HCT116 (cell line): ENCODE data around the gene WNK2. TPM values are rescaled to one million over a fixed set of nuclear protein-coding genes. Genes with fewer than 3 reads are reported as not detected.

Experiments
- ATAC-seq: fragments of 200-7000 bp; cut with Tn5 transposase; 2 replicates; pipeline ENCODE4 v1.9.1; 2020; ENCODE audit warnings: mild to moderate bottlenecking, moderate library complexity
- BruUV-seq: library from RNA; stranded (reverse); fragments of 400-500 nt; replicated peaks from 2 replicates; lab custom pipeline; 2021; lab: Mats Ljungman, UMichigan
- CTCF ChIA-PET: fragments of 300-600 bp; sonication (Branson Sonifier 250); formaldehyde crosslinking; loops from one replicate; lab custom pipeline; 2021; ENCODE audit warnings: antibody characterized with exemption; lab: Charles Lee
- POLR2A ChIA-PET: fragments of 300-600, 350-600 bp; sonication (Branson Sonifier 250); formaldehyde crosslinking; loops from one replicate; lab custom pipeline; 2021; ENCODE audit warnings: antibody characterized with exemption; lab: Charles Lee
- RAD21 ChIA-PET, 2 experiments: fragments of 300-600 bp; sonication (Branson Sonifier 250); formaldehyde crosslinking; loops; one replicate each; lab custom pipeline; 2023; ENCODE audit warnings: low total read pairs in 2 of 2; ENCODE audit not compliant: uncharacterized antibody in 2 of 2, unreplicated experiment in 2 of 2, low non-redundant PET in 1 of 2; lab: Charles Lee
- DNase-seq: peaks from one replicate; pipeline ENCODE4 v3.0.0-alpha.2; 2010; ENCODE audit warnings: low read depth, low spot score
- H2AFZ ChIP-seq: fragments of 200-600 bp; shearing (Covaris generic), sonication (generic); 2 replicates; pipeline ENCODE4 v1.6.1; 2017; ENCODE audit warnings: low read depth, mixed run types, mixed read lengths, antibody characterized with exemption, low read length; ENCODE audit not compliant: poor library complexity, severe bottlenecking
- H3K27ac ChIP-seq: 2 replicates; pipeline ENCODE4 v1.5.1; 2012; ENCODE audit warnings: low read depth, low read length
- H3K27me3 ChIP-seq: fragments of 200-600 bp; sonication (generic); 2 replicates; pipeline ENCODE4 v1.6.1; 2016; ENCODE audit warnings: mixed run types, low read length, mixed read lengths; ENCODE audit not compliant: insufficient read depth
- H3K36me3 ChIP-seq, 2 experiments: fragments of 200-500 bp in 1 of 2; fragments of 200-600 bp in 1 of 2; sonication (Bioruptor generic) in 1 of 2; sonication (generic) in 1 of 2; 2 replicates each; pipeline versions ENCODE4 v1.5.1 to v1.6.1; 2014 to 2016; ENCODE audit warnings: low read length in 2 of 2, inconsistent platforms in 1 of 2, mixed read lengths in 1 of 2, mixed run types in 1 of 2; ENCODE audit not compliant: insufficient read depth in 2 of 2, control insufficient read depth in 1 of 2
- H3K4me1 ChIP-seq, 2 experiments: fragments of 200-600 bp in 1 of 2; sonication (generic) in 1 of 2; 2 replicates each; pipeline versions ENCODE4 v1.5.1 to v1.6.1; 2012 to 2017; ENCODE audit warnings: low read length in 2 of 2, inconsistent platforms in 1 of 2, mild to moderate bottlenecking in 1 of 2, mixed read lengths in 1 of 2, mixed run types in 1 of 2, moderate library complexity in 1 of 2; ENCODE audit not compliant: insufficient read depth in 2 of 2, control insufficient read depth in 1 of 2
- H3K4me2 ChIP-seq: fragments of 200-600 bp; sonication (generic); 2 replicates; pipeline ENCODE4 v1.6.1; 2017; ENCODE audit warnings: mixed run types, low read length, mixed read lengths
- H3K4me3 ChIP-seq, 2 experiments: fragments of 200-600 bp in 1 of 2; sonication (generic) in 1 of 2; replicated peaks in 1 of 2; 2 replicates each; pipeline ENCODE4 v1.5.1; 2011 to 2016; ENCODE audit warnings: low read length in 2 of 2, control low read depth in 1 of 2, low read depth in 1 of 2, mild to moderate bottlenecking in 1 of 2, mixed read lengths in 1 of 2, mixed run types in 1 of 2
- H3K79me2 ChIP-seq: fragments of 200-600 bp; sonication (generic); 2 replicates; pipeline ENCODE4 v1.6.1; 2017; ENCODE audit warnings: mild to moderate bottlenecking, mixed run types, low read length, moderate library complexity, mixed read lengths; ENCODE audit not compliant: insufficient read depth
- H3K9ac ChIP-seq: fragments of 200-600 bp; sonication (generic); 2 replicates; pipeline ENCODE4 v1.6.1; 2016; ENCODE audit warnings: low read length, mixed read lengths
- H3K9me2 ChIP-seq: fragments of 200-600 bp; sonication (generic), shearing (Covaris generic); 2 replicates; pipeline ENCODE4 v1.6.1; 2017; ENCODE audit warnings: mixed run types, mild to moderate bottlenecking, moderate library complexity; ENCODE audit not compliant: insufficient read depth
- H3K9me3 ChIP-seq, 2 experiments: fragments of 200-500 bp in 1 of 2; fragments of 200-600 bp in 1 of 2; sonication (Bioruptor generic) in 1 of 2; sonication (generic) in 1 of 2; 2 replicates each; pipeline ENCODE4 v1.6.1; 2014 to 2017; ENCODE audit warnings: low read length in 2 of 2, mixed read lengths in 2 of 2, inconsistent platforms in 1 of 2, low read depth in 1 of 2, mild to moderate bottlenecking in 1 of 2, mixed run types in 1 of 2, moderate library complexity in 1 of 2; ENCODE audit not compliant: control insufficient read depth in 1 of 2, insufficient read depth in 1 of 2
- H4K20me1 ChIP-seq: fragments of 200-600 bp; sonication (generic), shearing (Covaris generic); 2 replicates; pipeline ENCODE4 v1.6.1; 2017; ENCODE audit warnings: mixed run types, mild to moderate bottlenecking, moderate library complexity; ENCODE audit not compliant: insufficient read depth
- CBX3 ChIP-seq: IDR thresholded peaks from 2 replicates; pipeline ENCODE4 v1.6.1; 2012; ENCODE audit warnings: low read depth
- EGR1 ChIP-seq: IDR thresholded peaks from 2 replicates; pipeline ENCODE4 v1.6.1; 2012; ENCODE audit warnings: low read depth
- ELF1 ChIP-seq: IDR thresholded peaks from 2 replicates; pipeline ENCODE4 v1.6.1; 2012; ENCODE audit warnings: low read depth, borderline replicate concordance
- EZH2phosphoT487 ChIP-seq: fragments of 200-600 bp; IDR thresholded peaks from 2 replicates; pipeline ENCODE4 v1.6.1; 2018; ENCODE audit warnings: antibody characterized with exemption, borderline replicate concordance
- JUND ChIP-seq: IDR thresholded peaks from 2 replicates; pipeline ENCODE4 v1.6.1; 2012
- POLR2AphosphoS5 ChIP-seq: IDR thresholded peaks from 2 replicates; pipeline ENCODE4 v1.6.1; 2011; ENCODE audit warnings: mild to moderate bottlenecking, low read depth, low read length, moderate library complexity
- YY1 ChIP-seq: IDR thresholded peaks from 2 replicates; pipeline ENCODE4 v1.6.1; 2011; ENCODE audit warnings: low read length, low read depth, moderate library complexity, mild to moderate bottlenecking; ENCODE audit not compliant: insufficient replicate concordance; ENCODE audit errors: extremely low read depth
- intact Hi-C: fragments of 100-400 bp; cut with micrococcal nuclease; formaldehyde crosslinking; loops from 2 replicates; pipeline ENCODE4 v1.10.0; 2022
- total RNA-seq: library from RNA; stranded (reverse); gene quantifications from one replicate; pipeline ENCODE4 v1.2.1, GENCODE V29; 2021; ENCODE audit not compliant: unreplicated experiment
- TF ChIP-seq, protein P1 (sequence below): IDR thresholded peaks from 2 replicates; pipeline ENCODE4 v1.6.1; 2011; ENCODE audit warnings: mild to moderate bottlenecking, low read length, moderate library complexity; ENCODE audit not compliant: insufficient replicate concordance; ENCODE audit errors: extremely low read depth
- TF ChIP-seq, protein P2 (sequence below): IDR thresholded peaks from 2 replicates; pipeline ENCODE4 v1.6.1; 2012

Gene WNK2
- total RNA-seq, 1 experiment from 2014 or later: 24.4 TPM

DNA sequence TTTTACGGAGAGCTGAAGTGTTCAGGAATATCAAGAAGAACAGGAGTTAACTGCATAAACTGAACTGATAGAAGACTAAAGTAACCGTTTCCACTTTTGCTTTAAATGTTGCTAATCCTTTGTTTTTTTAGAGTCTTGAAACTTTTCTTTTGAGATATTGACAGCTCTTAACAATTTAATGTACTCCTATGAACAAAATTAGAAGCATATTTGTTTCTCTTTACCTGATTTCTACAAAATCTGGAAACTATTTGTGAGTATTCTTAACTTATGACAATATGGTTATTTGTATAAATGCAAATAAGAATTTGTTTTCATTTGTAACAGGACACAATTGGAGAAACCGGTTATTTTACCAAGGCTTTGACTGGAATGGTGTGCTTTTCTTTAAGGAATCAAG, 178.1 kb downstream of the WNK2 start (continued):
- TF ChIP-seq, protein P1, sequence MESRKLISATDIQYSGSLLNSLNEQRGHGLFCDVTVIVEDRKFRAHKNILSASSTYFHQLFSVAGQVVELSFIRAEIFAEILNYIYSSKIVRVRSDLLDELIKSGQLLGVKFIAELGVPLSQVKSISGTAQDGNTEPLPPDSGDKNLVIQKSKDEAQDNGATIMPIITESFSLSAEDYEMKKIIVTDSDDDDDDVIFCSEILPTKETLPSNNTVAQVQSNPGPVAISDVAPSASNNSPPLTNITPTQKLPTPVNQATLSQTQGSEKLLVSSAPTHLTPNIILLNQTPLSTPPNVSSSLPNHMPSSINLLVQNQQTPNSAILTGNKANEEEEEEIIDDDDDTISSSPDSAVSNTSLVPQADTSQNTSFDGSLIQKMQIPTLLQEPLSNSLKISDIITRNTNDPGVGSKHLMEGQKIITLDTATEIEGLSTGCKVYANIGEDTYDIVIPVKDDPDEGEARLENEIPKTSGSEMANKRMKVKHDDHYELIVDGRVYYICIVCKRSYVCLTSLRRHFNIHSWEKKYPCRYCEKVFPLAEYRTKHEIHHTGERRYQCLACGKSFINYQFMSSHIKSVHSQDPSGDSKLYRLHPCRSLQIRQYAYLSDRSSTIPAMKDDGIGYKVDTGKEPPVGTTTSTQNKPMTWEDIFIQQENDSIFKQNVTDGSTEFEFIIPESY: no peak
- TF ChIP-seq EZH2phosphoT487 (no peak), JUND (no peak), CBX3 (no peak), EGR1 (no peak)

DNA sequence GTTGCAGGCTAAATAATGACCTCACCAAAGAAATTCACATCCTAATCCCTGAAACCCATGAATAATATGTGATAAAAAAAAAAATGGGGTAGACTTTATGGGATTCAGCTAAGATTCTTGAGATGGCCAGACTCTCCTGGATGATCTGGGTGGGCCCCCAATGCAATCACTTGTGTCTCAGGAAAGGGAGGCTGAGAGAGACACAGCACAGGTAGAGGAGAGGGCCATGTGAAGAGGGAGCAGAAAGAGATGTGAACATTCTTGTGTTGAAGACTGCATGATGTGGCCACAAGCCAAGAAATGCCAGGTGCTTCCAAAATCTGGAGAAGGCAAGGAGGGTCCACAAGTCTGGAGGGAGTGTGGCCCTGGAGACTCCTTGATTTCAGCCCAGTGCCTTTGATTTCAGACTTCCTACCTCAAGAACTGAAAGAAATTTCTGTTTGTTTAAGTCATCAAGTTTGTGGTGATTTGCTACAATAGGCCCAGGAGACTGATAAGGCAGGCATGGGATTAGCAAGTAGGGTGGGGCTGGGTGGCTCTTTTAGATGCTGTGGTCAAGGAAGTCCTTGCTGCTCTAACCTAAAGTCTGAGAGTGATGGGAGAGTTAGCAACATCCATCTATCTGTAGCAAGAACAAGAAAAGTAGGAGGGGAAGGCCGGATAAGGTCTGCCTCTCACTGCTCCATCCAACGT, 180.9 kb downstream of the WNK2 start:
- TF ChIP-seq, protein P2, sequence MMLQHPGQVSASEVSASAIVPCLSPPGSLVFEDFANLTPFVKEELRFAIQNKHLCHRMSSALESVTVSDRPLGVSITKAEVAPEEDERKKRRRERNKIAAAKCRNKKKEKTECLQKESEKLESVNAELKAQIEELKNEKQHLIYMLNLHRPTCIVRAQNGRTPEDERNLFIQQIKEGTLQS: no peak
- no peak for TF ChIP-seq CBX3
- TF ChIP-seq ELF1: no peak
- no peak for TF ChIP-seq YY1
- TF ChIP-seq POLR2AphosphoS5: no peak
- Histone ChIP-seq H2AFZ (no peak overlapping the region), H3K27ac (no peak overlapping the region), H3K9me3 (no peaks in the 10 kb centered on the region), H3K27me3 (no peaks in the 10 kb centered on the region), H3K4me2 (no peak overlapping the region), H3K36me3 (no peaks in the 10 kb centered on the region), H4K20me1 (no peaks in the 10 kb centered on the region), H3K4me3 (no peak overlapping the region), H3K4me1 (no peaks in the 10 kb centered on the region), H3K9ac (no peak overlapping the region), H3K79me2 (no peaks in the 10 kb centered on the region), H3K9me2 (no peaks in the 10 kb centered on the region)
- ATAC-seq (no peak), DNase-seq (no peak)
- ChIA-PET POLR2A (no interaction called here), RAD21 (no interaction called here), CTCF (no interaction called here)
- intact Hi-C loops: no loop called here
- no TSS peak for BruUV-seq
